Measurements from ENCODE around the gene LRP3. TPM values are rescaled to one million over a fixed set of nuclear protein-coding genes. Genes with fewer than 3 reads are reported as not detected.
"Not testable (repeated sequence)": the region's sequence is repeated elsewhere in the genome, so short reads cannot be mapped to it uniquely, and the experiment has no call there.

The LRP3 gene
- total RNA-seq, 1 donor from 2014 or later, result 0.25 TPM

DNA sequence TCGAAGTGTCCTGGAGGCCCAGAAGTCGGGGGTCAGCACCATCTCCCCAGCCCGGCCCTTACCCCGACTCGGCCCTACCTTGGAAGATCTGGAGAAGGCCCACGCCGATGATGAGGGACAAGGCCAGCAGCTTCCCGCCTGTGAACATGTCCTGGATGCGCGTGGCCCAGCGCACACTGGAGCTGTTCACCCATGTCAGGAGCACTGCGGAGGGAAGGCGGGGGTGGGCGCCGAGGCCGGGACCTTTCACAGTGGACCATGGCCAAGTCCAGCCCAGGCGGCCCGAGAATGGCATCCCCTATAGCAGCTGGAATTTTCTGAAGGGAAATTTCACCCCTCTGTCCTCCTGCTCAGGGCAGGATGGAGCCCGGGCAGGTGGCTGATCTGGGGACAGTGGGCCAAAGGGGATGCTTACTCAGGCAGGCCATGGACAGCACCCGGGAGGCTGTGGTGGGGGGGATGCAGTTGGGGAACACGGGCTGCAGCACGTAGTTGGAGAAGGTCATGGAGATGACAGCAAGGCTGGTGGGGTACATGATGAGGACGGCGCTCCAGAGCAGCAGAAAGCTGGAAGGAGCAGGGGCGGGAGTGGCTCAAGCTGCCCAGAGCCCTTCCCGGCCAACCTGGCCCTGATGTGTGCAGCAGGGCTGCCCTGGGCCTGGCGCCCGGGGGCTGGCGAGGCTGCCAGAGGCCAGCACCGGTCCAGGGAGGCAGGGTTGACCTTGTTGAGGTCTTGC lies 18.5 kb downstream of the LRP3 start:
- intact Hi-C loops (cut with micrococcal nuclease), result no loop called here

DNA sequence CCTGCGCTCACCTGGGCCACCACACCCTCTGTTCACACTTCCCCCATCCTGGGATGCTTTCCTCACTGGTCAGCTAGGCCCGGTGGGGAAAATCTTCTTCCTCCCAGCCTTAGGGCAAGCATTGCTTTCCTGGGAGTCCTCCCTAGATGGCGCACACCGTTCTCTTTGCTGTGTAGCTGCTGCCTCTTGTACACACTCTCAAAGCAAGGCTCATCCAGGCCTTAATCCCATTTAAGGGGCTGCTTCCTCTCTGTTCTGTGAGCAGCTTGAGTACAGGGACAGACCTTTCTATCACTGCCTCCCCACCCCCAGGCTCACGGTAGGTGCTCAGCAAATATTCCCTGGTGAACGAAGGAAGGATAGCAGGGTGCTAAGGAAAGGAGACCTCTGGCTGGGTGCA lies 20.5 kb downstream of the LRP3 start:
- intact Hi-C loops (cut with micrococcal nuclease), result no loop called here

DNA sequence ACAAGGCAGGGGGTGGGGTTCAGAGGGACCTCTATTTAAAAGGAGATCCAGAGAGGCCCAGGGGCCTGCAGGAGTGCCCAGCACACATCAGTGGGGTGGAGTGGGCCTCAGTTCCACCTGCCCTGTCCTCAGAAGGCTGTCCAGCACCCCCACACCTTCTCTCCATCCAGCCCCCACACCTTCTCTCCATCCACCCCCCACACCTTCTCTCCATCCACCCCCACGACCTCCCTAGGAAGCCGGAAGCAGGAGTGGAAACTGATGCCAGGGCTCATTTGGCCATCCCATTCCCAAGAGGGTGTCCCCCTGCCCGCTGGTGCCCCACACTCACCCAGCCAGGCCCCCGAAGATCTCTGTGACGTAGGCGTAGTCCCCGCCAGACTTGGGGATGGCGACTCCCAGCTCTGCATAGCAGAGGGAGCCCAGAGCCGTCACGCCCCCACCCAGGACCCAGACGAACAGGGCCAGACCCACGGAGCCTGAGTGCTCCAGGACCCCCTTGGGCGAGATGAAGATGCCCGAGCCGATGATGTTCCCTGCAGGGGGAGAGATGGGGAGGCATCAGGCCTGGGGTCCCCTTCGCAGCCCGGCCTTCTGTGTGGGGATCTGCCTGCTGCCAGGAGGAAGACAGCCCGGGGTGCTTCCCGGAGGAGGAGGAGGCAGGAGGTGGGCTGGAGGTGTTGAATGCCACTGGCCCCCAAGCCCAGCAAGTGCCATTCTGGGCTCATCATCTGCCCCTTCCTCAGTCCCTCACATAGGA lies 21.5 kb downstream of the LRP3 start:
- intact Hi-C loops (cut with micrococcal nuclease), result no loop called here

DNA sequence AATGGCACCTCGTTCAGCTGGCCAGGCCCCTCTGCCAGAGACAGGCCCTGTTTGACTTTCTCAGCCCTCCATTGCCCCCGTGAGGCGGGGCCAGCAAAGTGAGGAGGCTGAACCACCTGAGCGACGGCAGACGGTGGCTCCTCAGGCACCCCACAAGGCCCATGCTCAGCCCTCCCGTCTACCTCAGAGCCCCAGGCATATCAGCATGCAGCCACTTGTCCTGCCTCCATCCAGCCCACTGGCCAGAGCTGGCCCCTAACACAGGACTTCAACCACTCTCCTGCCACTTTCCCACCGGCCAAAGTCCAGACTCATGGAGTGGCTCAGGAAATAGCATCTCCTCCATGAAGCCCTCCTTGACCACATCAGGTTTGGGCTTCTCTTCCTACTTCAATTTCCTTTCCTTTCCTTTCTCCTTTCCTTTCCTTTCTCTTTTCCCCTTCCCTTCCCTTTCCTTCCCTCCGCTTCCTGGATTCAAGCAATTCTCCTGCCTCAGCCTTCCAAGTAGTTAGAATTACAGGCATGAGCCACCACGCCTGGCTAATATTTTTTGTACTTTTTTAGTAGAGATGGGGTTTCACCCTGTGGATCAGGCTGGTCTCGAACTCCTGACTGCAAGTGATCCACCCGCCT lies 22.2 kb downstream of the LRP3 start:
- intact Hi-C loops (cut with micrococcal nuclease), result no loop called here

DNA sequence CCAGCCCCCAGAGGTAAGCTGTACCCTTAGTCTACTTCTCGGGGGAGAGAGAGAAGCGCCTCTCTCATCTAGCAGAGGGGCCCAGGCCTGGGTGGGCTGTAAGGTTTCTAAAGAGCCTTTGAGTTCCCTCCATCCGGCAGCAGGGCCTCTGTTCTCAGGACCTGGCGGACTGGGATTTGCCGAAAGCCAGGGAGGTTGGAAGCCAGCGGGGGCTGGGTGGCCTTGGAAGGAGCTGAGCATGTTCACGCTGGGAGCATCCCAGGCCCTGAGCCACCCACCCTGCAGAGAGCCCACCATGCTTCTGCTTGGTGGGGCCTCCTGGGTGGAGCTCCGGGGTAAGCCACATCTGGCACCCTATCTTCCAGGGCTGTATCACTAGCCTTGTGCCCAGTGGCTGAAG lies 23.8 kb downstream of the LRP3 start:
- intact Hi-C loops (cut with micrococcal nuclease), result no loop called here

DNA sequence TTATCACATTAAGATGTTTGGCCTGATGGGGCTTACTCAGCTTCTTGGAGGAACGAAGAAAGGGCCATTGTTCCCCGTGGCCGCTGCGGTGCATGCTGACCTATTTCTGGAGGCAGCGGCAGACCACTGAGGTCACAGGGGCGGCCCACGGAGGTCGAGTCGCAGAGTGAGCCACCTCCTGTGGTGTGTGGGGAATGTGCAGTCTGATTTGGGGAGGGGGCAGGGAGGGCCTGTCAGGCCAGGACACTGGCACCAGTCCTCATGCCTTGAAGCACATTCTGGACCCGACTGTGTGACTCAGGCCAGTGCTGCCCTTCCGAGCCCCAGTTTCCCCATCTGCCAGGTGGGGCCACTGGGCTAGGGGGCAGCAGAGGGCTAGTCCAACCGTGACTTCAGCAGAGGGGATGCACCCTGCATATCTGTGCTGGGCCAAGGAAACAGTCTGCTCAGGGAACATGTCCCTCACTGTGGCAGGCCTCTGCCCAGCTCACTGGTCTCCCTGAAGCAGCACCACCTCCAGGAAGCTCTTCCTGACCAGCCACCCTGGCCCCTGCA lies 25.2 kb downstream of the LRP3 start:
- intact Hi-C loops (cut with micrococcal nuclease), result no loop called here

DNA sequence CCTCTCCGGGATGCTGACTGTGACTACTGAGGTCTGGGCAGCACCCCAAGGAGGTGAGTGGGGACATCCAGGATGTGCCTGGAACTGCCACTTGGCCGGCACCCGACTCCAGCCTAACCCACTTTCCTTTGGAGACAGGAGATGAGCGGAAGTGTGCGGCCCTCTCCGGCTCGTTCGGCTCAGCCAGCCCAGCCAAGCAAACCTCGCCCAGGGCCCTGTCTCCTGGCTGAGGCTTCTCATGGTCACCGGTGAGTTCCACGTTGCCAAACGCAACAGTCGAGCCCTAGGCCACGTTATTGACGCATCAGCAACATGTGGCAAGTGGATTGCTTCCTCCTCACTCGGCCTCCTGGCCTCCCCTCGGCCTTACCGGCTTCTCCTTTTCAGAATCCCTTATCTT lies 26.0 kb downstream of the LRP3 start:
- intact Hi-C loops (cut with micrococcal nuclease), result no loop called here

DNA sequence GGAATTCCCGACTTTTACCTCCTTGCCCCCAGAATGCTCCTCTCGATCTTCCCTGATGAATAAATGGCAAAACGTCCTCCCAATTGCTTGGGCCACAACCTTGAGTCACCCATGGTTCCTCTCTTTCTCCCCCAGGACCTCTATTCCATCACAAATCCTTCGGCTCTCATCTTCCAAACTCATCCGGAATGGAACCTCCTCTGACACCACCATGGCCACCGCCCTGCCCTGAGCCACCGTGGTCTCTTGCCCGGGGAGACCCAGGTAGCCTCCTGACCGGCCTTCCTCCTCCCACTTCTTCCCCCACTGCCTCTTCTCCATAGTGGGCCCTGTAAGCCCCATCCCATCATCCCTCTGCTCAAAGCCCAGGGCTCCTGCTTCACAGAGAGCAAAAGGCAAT lies 26.6 kb downstream of the LRP3 start:
- intact Hi-C loops (cut with micrococcal nuclease), result no loop called here

DNA sequence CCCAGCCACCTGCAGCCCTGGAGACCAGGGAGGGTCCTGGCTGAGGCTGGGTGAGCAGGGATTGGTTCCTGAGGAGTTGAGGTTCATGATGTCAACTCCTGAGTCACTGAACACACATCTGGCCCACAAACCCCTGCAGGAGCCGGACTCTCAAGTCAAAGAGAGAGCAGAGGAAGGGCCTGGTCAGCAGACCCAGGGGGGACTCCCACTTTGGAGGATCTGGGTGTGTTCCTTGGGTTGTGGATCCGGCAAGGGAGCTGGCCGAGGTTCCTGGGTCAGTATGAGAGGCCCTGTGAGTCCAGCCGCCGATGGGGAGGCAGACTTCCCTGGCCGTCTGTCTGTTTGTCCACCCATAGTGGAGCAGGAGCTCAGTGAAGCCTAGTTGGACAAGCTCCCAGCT lies 27.5 kb downstream of the LRP3 start:
- intact Hi-C loops (cut with micrococcal nuclease), result no loop called here

DNA sequence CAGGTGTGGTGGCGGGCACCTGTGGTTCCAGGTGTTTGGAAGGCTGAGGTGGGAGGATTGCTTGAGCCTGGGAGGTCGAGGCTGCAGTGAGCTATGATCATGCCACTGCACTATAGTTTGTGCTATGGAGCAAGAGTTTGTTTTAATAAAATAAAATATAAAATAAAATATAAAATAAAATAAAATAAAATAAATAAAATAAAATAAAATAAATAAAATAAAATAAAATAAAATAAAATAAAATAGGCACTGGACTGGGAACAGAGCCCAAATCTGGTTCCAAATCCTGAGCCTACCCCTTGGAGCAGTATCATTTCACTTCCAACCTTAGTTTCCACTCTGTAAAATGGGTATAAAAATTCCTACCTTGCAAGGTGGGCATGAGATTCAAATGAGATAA lies 28.1 kb downstream of the LRP3 start:
- intact Hi-C loops (cut with micrococcal nuclease), result not testable (repeated sequence)

DNA sequence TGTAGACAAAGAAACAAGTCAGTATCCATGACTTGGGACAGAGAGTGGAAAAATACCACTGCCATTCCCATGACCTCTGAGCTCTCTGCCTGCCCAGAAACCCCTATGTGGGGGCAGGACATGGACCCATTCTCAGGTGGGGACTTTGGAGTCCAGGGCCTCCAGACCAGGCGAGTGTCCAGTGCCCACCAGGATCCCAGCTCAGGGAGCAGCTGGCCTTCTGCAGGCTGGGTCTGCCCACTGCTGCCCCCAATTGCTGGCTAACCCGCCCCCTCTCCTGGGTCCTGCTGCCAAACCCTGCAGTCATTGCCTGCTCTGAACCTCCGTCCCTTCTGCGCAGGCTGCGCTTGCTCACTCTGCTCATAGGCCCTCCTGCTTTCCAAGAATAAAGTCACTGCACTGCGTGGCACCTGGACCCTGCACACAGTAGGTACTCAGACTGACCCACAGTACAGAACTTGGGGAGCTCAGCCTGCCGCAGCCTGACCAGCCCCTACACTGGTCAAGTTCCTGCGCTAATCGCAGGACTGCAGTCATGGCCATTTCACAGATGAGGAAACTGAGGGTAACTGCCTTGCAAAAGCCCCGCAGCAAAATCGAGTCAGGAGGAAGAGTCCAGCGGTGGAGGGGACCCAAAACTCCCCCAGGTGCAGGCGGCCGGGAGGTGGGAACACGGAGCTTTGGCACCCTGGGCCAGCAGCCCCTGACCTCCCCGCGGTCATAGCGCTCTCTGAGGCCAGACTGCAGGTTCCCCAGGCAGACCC lies 30.7 kb downstream of the LRP3 start:
- intact Hi-C loops (cut with micrococcal nuclease), result no loop called here

DNA sequence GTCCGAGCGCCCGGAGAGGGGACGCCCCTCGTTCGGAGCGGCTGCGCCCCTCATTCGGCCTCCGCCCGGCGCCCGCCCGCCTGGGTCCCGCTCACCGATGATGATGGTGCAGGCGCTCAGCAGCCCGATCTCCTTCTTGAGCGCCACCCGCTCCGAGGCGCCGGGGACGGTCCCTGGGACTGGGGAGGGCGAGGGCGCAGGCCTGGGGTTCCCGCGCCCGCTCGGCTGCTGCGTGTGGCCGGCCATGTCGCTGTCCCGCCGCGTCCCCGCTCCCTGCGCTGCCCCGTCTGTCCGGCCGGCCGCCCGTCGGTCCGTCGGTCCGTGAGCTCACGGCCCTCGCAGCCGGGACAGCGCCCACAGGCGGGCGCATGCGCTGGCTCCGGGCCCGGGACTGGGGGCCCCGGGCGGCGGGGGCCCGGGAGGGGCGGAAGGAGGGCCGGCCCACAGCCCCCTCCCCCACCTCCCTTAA lies 31.4 kb downstream of the LRP3 start, which contains the start of gene SLC7A10:
Gene SLC7A10, minus strand, starts transcription at position 393 of the 469 bp plus-strand sequence. Its CDS starts 147 bp downstream, at position 246.
- intact Hi-C loops (cut with micrococcal nuclease), result no loop called here

DNA sequence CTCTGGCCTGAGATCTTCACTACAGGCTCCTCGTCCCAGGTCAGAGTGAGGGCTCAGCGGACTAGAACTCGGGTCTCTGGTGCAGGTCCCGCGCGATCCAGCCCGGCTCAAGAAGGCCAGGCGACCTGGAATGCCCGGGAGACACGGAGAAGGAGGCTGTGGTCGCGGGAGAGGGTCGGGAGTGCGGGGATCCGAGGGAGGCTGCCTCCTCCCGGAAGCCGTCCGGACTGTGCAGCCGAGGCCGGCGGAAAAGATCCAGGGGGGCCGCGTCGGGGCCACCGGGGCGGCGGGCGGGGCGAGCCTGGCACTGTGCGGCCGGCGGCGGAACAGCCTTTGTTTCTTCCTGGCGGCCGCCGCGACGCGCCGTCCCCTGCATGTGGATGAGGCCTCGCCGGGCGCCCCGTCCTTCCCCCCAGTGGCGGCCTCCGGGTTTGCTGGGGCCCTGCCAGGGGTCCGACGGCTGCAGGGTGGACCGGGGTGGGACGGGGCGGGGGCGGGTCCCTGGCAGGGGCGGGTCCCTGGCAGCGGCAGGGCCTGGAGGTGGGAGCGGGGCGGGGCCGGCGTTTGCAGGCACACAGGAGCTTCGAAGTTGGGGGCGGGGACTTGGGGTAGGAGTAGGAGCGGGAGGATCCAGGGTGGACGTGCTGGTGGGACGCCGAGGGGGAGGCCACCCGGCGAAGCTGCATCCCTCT lies 32.6 kb downstream of the LRP3 start:
- intact Hi-C loops (cut with micrococcal nuclease), result no loop called here

DNA sequence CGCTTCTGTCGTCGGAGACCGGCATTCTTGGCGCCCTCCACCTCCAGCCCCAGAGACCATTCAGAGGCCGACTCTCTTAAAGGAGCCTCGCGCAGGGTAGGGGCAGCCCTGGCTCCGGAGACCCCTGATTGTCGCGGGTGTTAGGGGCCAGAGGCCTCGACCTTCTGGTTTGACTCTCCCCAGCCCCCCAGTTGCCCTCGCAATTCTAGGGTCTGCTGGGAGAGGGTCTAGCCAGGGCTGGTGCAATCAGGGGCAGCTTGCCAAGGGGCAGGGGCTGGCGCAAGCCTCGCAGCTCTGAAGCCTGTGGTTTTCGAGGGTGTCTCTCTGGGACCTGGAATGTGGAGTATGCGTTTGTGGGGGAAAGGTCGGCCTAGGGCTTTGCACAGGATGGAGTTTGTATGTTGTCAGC lies 33.1 kb downstream of the LRP3 start:
- intact Hi-C loops (cut with micrococcal nuclease), result no loop called here

DNA sequence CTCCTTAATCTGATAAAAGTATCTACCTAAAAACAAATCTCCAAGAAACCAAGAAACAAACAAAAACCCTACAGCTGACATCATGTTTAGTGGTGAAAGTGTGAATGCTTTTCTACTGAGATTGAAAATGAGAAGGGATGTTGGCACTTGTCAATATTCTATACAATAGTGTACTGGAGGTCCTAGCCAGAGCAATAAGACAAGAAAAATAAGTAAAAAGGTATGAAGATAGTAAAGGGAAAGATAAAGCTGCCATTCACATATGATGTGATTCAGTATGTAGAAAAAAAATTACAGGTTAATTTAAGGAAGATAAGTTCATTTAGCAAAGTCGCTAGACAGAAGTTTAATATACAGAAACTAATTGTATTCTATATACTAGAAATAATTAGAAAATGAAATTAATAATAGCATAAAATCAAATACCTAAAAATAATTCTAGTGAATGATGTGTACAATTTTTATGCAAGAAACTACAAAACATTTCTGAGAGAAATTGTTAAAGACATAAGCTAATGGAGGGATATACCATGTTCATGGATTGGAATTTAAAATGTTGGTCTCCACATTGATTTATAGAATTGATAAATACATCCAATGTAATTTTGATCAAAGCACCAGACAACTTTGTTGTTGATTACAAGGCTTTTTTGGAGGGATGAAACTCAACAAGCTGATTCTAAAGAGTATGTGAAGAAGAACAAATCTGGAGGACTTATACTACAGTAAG lies 33.9 kb downstream of the LRP3 start:
- intact Hi-C loops (cut with micrococcal nuclease), result no loop called here

DNA sequence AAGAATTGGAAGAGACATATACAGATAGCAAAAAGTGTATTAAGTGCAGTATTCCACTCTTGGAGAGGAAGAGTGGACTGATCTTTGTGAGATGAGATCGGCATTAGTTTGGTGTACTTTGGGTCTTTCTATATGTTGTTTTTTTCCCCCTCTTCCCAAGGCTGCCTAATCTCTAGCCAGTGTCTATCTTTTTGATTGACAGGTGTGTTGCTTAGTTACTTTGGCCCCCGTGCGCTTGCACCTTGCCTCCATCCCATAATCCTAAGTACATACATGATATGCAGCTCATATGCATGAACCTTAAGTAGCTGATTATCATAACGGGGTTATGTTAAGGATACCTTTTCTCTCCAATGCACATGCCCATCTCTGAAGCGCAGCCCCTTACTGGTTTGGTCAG lies 35.8 kb downstream of the LRP3 start:
- intact Hi-C loops (cut with micrococcal nuclease), result no loop called here

DNA sequence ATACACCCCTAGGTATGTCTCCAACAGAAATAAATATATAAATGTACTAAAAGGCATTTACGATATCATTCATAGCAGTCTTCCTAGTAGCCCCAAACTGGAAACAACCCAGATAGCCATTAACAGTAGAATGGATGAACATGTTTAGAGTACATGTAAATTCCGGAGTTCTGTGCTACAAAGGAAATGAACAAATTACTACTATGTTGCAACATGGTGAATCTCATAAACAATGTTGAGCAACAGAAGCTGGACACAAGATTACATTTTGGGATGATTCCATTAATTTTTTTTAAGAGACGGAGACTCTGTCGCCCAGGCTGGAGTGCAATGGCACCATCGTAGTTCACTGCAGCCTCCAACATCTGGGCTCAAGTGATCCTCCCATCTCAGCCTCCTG lies 37.4 kb downstream of the LRP3 start:
- intact Hi-C loops (cut with micrococcal nuclease), result no loop called here

DNA sequence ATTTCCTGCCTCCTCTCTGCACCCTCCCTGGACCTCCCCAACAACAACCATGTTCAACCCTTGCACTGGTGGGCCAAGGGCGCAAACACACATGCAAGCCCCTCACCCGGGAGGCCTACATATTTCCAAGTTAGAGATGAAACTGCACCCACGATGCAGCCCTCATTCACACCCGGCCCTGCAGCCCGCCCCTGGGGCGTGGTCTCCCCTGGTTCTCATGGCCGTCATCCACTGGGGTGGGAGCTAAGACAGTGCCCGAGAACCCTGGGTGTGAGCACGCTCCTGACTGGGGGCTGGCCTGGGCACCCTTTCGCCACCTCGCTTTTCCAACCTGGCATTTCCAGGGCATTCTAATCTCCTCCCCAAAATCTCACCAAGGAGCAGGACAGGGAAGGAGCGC lies 38.5 kb downstream of the LRP3 start:
- intact Hi-C loops (cut with micrococcal nuclease), result no loop called here

DNA sequence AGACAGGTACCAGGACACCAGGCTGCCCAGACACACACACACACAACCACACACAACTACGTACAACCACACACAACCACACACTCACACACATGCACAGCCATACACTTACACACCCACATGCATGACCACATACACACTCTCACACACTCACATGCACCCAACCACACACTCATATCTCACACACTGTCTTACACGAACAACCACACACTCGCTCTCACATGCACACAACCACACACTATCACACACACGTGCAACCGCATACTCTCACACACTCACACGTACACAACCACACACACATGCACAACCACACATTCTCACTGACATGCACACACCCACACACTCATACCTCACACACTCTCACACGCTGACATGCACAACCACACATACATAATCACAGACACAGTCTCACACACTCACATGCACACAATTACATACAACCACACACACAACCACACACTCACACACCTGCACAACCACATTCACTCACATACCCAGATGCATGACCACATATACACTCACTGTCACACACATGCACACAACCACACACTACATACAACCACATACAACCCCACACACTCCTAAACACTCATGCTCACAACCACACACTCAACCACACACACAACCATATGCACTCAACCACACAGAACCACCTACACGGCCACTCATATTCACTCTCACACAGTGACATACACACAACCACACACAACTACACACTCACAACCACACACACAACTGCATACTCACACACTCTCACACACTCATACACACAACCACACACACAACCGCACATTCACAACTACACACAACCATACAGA lies 39.1 kb downstream of the LRP3 start:
- intact Hi-C loops (cut with micrococcal nuclease), result no loop called here
